SW480 (cell line): Measurements from ENCODE around the gene FBXO36.

ENCODE experiments used
- DNase-seq: peaks from one replicate; pipeline ENCODE4 v3.0.0-alpha.2; 2016; ENCODE audit warnings: low spot score

FBXO36 gene

GRCh38 chr2:229970406-229970805 lies 48.1 kb downstream of the FBXO36 start:
- DNase-seq: no peak

GRCh38 chr2:229971298-229971790 lies 49.0 kb downstream of the FBXO36 start:
- DNase-seq: no peak

- no peak for DNase-seq
Measured at GRCh38 chr2:229974266-229974665, 52.0 kb downstream of the FBXO36 start.

DNA sequence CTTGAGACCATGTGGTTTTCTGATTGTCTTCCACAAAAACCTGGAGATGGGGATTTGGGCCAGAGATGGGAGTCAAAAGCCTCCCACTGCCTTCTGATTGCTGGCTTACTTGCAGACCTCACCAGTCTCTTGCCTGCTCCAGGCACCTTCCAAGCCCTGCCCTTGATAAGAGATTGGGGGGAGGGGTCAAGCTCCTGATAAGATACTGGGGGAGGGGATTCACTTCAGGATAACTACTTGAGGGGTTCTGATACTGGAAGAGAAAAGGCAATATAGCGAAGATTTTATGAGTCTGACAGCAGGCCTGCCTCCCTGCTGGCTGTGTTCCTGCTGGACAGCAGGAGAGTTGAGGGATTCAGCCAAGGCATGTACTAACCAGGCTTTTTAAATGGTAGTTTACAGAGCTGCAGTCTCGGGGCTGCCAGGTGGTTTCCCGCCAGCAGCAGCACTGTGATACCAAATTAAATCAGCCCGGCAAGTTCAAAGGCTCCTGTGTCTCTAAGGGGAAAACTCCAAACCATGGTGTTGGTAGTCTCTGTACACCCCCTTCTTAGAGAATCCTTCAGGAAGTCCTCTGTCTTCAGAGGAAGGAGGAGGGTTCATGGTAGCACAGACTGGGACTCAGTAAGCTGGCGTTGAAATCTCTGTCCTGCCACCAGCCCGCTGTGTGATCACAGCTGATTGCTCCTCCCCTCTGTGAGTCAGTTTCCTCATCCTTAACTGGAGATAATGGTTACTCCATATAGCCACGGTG lies 58.3 kb downstream of the FBXO36 start:
- peak; percentile 4 for DNase-seq

- DNase-seq: no peak
Measured at GRCh38 chr2:229993236-229993635, 70.9 kb downstream of the FBXO36 start.

GRCh38 chr2:229996320-229996719 lies 74.0 kb downstream of the FBXO36 start:
- DNase-seq: no peak

DNA sequence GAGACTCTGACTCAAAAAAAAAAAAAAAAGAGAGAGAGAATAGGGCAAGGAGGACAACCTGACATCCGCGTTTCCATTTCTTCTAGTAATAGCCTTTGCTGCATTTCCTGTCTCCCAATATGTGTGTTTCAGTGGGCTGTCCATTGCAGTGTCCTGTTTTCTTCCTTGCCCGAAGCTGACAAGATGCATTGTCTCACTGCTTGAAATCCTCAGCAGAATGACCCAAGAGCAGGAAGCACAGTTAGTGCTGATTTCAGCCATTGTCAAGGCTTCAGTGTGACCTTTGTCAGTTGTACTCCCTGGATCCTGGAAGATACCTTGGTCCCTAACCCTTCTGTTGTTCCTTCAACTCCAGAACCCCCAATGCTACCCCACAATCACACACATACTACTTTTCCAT lies 75.3 kb downstream of the FBXO36 start:
- DNase-seq: no peak

DNA sequence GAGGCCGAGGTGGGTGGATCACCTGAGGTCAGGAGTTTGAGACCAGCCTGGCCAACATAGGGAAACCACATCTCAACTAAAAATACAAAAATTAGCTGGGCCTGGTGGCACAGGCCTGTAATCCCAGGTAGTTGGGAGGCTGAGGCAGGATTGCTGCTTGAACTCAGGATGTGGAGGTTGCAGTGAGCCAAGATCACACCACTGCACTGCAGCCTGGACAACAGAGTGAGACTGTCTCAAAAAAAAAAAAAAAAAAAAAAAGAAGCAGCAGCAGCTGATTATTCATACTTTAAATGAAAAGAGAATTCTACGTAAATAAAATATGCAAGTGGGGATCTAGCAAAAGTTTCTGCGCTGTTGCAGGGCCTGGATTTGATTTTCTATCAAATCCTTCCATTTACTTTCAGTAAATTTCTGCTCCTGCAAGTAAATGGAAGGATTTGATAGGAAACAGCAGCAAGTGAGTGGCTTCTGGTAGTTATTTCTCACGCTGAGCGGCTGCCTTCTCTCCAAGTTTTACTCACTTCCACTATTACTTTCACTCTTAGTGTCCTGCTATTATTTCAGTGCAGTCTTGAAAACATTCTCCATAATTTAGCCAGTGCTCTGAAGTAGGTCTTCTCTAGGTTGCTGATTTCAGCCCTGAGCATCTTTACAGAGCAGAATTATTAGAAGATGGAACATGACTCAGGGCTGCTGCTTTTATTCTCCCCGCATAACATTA lies 78.0 kb downstream of the FBXO36 start:
- no peak for DNase-seq

GRCh38 chr2:230007931-230008707 lies 85.8 kb downstream of the FBXO36 start:
- peak; percentile 52 for DNase-seq

DNA sequence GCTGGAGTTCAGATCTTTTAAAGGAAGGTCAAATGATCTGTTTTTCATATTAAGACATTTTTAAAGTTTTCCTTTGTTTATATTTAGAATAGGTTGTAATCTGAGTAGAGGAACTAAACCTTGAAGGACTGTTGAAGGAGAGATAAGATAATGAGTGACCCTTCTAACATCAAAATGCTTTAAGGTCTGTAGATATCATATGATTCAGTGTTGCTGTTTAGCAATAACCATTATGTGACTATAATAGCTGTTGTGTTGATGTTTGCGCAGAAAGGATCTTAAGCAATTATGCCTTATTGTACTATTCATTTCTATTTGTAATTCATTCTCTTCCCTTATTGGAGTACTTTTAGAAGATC lies 86.4 kb downstream of the FBXO36 start:
- DNase-seq: no peak

DNA sequence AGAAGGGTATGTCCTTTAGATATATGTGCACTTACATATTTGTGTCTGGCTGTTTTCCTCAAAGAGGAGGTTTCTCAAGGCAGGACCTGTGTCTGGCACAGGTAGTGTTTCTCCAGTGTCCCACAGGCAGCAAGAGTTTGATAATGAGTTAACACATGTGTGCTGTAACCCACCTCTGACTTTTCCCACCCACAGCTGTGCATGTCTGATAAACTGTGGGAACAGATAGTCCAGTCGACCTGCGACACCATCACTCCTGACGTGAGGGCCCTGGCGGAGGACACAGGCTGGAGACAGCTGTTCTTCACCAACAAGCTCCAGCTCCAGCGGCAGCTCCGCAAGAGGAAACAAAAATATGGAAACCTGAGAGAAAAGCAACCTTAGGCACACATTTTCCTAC lies 88.2 kb downstream of the FBXO36 start:
- no peak for DNase-seq

DNA sequence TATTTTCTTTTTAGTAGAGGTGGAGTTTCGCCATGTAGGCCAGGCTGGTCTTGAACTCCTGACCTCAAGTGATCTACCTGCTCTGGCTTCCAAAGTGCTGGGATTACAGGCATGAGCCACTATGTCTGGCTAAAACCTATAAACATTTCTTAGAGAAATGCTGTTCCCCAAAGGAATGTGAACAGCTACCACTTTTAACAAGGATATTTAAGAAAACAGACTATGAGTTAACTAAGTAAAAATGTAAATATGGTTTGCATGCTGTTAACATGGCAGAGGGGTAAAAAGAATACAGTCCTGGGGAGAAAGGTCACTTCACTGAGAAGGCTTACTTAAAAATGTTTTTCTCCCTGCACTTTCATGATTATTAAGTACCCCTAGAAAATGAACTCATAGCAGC lies 89.3 kb downstream of the FBXO36 start:
- DNase-seq: no peak

GRCh38 chr2:230012267-230012884 lies 90.1 kb downstream of the FBXO36 start:
- DNase-seq: no peak

DNA sequence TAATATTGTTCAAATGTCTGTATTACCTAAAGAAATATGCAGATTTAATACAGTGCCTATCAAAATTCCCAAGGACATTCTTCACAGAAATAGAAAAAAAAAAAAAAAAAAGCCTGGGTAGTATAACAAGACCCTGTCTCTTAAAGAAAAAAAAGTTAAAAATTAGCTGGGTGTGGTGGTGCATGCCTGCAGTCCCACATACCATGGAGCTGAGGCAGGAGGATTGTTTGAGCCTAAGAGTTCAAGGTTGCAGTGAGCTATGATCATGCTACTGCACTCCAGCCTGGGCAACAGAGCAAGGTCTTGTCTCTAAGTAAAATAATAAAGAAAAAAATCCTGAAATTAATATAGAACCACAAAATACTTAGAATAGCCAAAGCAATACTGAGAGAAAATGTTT lies 94.5 kb downstream of the FBXO36 start:
- DNase-seq: no peak

DNA sequence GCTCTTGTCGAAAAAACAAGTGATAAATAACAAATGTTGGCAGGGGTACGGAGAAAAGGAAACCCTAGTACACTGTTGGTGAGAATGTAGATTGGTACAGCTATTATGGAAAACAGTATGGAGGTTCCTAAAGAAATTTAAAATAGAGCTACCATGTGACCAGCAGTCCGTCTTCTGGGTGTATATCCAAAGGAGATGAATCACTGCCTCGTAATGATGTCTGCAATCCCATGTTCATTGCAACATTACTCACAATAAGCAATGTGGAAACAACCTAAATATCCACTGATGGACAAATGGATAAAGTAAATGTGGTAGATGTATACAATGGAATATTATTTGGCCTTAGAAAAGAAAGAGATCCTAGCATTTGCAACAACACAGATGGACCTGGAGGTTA lies 95.8 kb downstream of the FBXO36 start:
- DNase-seq: no peak

- no peak for DNase-seq
Measured at GRCh38 chr2:230019742-230020141, 97.4 kb downstream of the FBXO36 start.

DNA sequence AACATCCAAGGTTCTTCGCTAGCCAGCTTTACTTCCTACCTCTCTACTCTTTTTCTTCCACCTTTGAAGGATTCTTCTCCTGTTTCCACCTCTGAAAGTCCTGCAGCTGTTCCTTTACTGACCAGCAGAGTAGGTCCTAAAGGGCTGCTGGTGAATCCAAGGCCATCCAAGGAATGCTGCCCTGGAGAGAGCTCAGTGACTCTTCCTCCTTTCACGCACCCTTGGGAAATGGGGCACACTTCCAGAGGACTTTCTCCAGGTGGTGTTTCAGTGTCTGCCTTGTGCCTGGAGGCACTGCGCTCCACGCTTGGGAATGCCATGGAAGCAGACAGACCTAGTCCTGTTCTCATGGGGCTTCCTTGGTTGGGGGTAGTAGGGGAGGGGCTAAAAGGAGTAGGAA lies 101.0 kb downstream of the FBXO36 start:
- DNase-seq: no peak

GRCh38 chr2:230042195-230042594 lies 119.9 kb downstream of the FBXO36 start:
- no peak for DNase-seq

- DNase-seq: no peak
Measured at GRCh38 chr2:230043025-230043424, 120.7 kb downstream of the FBXO36 start.

GRCh38 chr2:230043461-230043860 lies 121.2 kb downstream of the FBXO36 start:
- no peak for DNase-seq

GRCh38 chr2:230046491-230046890 lies 124.2 kb downstream of the FBXO36 start:
- no peak for DNase-seq

DNA sequence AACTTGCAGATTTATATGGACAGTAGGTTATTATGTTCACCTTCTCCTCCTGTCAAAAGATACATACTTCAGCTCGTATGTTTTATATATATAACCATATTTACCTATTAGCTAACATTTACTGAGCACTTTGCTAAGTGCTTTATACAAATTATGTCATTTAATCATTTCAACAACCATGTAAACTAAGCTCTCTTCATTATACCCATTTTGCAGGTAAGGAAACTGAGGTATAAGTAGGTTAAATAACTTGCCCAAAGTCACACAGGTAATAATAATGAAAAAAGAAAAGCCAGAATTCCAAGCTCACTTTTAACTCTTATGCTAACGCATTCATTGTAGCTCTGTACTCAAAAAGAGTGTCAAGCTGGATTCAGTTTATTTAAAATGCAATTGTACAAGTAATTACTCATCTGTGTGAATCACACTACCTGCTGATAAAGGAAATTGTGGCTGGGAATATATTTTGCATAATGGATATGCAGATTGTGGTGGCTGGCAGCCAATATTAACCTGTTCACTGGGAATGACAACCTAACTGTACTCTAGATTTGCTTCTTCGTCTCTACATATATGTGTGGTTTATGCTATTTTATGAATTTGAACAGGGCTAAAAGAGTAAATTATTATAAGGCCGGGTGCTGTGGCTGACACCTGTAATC lies 125.8 kb downstream of the FBXO36 start:
- DNase-seq: no peak
